HEK293T (cell line): ENCODE results near the gene EHBP1.

ENCODE experiments used
- ARNT ChIP-seq: fragments of 450-650 bp; IDR thresholded peaks from 2 replicates; pipeline ENCODE4 v1.6.1; 2017; ENCODE audit warnings: mild to moderate bottlenecking
- L3MBTL2 ChIP-seq: fragments of 450-650 bp; conservative IDR thresholded peaks from 2 replicates; pipeline ENCODE4 v1.6.1; 2016; ENCODE audit warnings: mild to moderate bottlenecking

DNA sequence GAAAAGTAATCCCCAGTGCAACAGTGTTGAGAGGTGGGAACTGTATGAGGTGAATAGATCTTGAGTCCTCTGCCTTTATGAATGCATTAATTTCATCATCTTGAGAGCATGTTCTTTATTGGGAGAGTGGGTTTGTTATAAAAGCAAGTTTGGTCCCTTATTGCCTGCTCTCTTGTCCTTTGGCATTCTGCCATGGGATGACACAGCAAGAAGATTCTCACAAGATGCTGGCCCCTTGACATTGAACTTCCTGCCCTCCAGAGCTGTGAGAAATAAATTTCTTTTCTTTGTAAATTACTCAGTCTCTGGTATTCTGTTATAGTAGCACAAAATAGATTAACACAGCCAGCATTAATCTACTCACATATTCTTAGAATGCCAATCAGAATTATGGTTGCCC lies 108.6 kb downstream of the EHBP1 start:
- TF ChIP-seq ARNT: no peak
- TF ChIP-seq L3MBTL2: no peak
